ENCODE measurements around the gene DGKD.

The DGKD gene

DNA sequence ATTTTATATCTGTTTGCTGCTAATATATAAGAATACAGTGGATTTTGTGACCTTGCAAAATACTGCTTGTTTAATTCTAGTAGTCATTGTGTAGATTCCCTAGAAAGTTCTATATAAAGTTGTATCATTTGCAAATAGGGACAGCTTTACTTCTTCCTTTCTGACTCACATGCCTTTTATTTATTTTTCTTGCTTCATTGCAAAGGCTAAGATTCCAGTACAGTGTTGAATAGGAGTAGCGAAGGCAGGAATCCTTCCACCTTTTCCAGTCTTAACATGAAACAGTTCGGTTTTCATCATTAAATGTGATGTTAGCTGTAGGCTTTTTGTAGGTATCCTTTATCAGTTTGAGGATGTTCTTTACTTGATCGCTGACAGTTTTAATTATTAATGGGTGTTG lies 58.1 kb downstream of the DGKD start:
- Histone ChIP-seq H3K9me3 (ENCODE audit: insufficient read depth, low read length) (no peaks in the 10 kb centered on the region), H3K79me2 (ENCODE audit: insufficient read depth, low read length) (no peaks in the 10 kb centered on the region), H3K4me2 (ENCODE audit: low read depth, low read length, poor library complexity, severe bottlenecking) (no peak overlapping the region), H2AFZ (ENCODE audit: low read depth, low read length, severe bottlenecking) (no peak overlapping the region), H3K36me3 (ENCODE audit: low read length) (peaks cover 17% of the 10 kb centered on the region), H3K9ac (ENCODE audit: low read length) (no peak overlapping the region), H4K20me1 (ENCODE audit: low read depth, low read length) (no peaks in the 10 kb centered on the region), H3K4me3 (ENCODE audit: insufficient read depth, low read length, poor library complexity, severe bottlenecking) (no peak overlapping the region), H3K27me3 (ENCODE audit: low read length) (no peaks in the 10 kb centered on the region), H3K27ac (ENCODE audit: low read depth, low read length) (no peak overlapping the region), H3K9me2 (replicated peaks; ENCODE audit: insufficient read depth, low read length) (no peaks in the 10 kb centered on the region), H3F3A (ENCODE audit: insufficient read depth) (no peaks in the 10 kb centered on the region)
- TF ChIP-seq EZH2phosphoT487 (conservative IDR thresholded peaks at IDR 0.05; ENCODE audit: low read length) = no peak
- TF ChIP-seq, protein P1, sequence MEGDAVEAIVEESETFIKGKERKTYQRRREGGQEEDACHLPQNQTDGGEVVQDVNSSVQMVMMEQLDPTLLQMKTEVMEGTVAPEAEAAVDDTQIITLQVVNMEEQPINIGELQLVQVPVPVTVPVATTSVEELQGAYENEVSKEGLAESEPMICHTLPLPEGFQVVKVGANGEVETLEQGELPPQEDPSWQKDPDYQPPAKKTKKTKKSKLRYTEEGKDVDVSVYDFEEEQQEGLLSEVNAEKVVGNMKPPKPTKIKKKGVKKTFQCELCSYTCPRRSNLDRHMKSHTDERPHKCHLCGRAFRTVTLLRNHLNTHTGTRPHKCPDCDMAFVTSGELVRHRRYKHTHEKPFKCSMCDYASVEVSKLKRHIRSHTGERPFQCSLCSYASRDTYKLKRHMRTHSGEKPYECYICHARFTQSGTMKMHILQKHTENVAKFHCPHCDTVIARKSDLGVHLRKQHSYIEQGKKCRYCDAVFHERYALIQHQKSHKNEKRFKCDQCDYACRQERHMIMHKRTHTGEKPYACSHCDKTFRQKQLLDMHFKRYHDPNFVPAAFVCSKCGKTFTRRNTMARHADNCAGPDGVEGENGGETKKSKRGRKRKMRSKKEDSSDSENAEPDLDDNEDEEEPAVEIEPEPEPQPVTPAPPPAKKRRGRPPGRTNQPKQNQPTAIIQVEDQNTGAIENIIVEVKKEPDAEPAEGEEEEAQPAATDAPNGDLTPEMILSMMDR (IDR thresholded peaks at IDR 0.05; ENCODE audit: insufficient read depth, low read length, poor library complexity, severe bottlenecking) = no peak

DNA sequence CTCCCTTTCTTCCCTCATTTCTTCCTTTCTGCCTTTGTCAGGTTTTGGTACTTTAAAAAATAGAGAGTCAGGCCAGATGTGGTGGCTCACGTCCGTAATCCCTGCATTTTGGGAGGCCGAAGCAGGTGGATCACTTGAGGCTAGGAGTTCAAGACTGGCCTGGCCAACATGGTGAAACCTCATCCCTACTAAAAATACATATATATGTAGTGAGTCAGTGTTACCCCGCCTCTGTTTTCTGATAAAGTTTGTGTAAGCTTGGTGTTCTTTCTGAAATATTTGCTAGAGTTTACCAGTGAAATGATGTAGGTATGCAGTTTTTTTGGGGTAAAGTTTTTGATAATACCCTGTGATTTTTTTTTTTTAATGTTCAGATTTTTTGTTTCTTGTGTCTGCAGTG lies 58.8 kb downstream of the DGKD start:
- Histone ChIP-seq H3F3A (ENCODE audit: insufficient read depth) (peaks cover 4% of the 10 kb centered on the region), H3K27me3 (ENCODE audit: low read length) (no peaks in the 10 kb centered on the region), H3K9me2 (replicated peaks; ENCODE audit: insufficient read depth, low read length) (no peaks in the 10 kb centered on the region), H2AFZ (ENCODE audit: low read depth, low read length, severe bottlenecking) (no peak overlapping the region), H4K20me1 (ENCODE audit: low read depth, low read length) (no peaks in the 10 kb centered on the region), H3K4me3 (ENCODE audit: insufficient read depth, low read length, poor library complexity, severe bottlenecking) (no peak overlapping the region), H3K27ac (ENCODE audit: low read depth, low read length) (no peak overlapping the region), H3K9me3 (ENCODE audit: insufficient read depth, low read length) (no peaks in the 10 kb centered on the region), H3K36me3 (ENCODE audit: low read length) (peaks cover 17% of the 10 kb centered on the region), H3K4me2 (ENCODE audit: low read depth, low read length, poor library complexity, severe bottlenecking) (no peak overlapping the region), H3K79me2 (ENCODE audit: insufficient read depth, low read length) (no peaks in the 10 kb centered on the region), H3K9ac (ENCODE audit: low read length) (no peak overlapping the region)
- TF ChIP-seq, protein P1 (IDR thresholded peaks at IDR 0.05; ENCODE audit: insufficient read depth, low read length, poor library complexity, severe bottlenecking) = no peak
- TF ChIP-seq EZH2phosphoT487 (conservative IDR thresholded peaks at IDR 0.05; ENCODE audit: low read length) = no peak

DNA sequence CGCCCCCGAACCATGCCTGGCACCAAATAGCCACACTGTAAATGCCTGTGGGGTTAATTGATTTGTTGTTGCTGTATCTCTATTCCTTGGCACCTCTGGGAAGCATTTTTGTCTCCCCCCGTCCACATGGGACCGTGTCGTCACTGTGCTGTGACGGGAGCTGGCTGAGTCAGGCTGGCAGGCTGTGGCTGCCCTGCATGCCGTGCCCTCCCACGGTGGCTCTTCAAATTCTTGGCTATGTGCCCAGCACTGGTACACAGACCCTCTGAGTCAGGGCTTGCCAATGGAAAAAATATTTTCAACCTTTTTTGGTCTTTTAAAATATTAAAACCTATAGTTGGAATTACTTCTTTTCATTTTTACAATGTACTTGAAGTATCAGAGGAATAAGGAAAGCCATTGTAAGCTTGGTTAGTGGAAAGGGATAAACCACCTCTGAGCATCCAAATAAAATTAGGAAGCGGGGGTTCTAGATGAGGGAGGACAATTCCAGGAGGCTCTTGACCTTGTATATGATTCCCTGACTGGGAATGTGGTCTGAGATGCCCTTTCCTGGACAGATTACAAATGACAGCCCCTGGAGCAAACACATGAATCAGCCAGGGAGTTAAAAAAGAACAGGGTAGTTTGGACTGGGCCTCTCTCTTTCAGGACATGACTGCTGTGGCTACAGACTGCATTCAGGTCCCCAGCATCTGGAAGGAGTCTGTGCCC lies 59.4 kb downstream of the DGKD start:
- H3K27me3 ChIP-seq (ENCODE audit: low read length) = no peaks in the 10 kb centered on the region
- H3K4me3 ChIP-seq (ENCODE audit: insufficient read depth, low read length, poor library complexity, severe bottlenecking) = no peak overlapping the region
- no peaks in the 10 kb centered on the region for H3K79me2 ChIP-seq (ENCODE audit: insufficient read depth, low read length)
- H3K27ac ChIP-seq (ENCODE audit: low read depth, low read length) = no peak overlapping the region
- TF ChIP-seq EZH2phosphoT487 (conservative IDR thresholded peaks at IDR 0.05; ENCODE audit: low read length) = no peak
- TF ChIP-seq, protein P1 (IDR thresholded peaks at IDR 0.05; ENCODE audit: insufficient read depth, low read length, poor library complexity, severe bottlenecking) = no peak
- H3K36me3 ChIP-seq (ENCODE audit: low read length) = peaks cover 17% of the 10 kb centered on the region
- H2AFZ ChIP-seq (ENCODE audit: low read depth, low read length, severe bottlenecking) = no peak overlapping the region
- no peaks in the 10 kb centered on the region for H4K20me1 ChIP-seq (ENCODE audit: low read depth, low read length)
- no peaks in the 10 kb centered on the region for H3K9me2 ChIP-seq (replicated peaks; ENCODE audit: insufficient read depth, low read length)
- peaks cover 11% of the 10 kb centered on the region for H3F3A ChIP-seq (ENCODE audit: insufficient read depth)
- no peak overlapping the region for H3K4me2 ChIP-seq (ENCODE audit: low read depth, low read length, poor library complexity, severe bottlenecking)
- no peak overlapping the region for H3K9ac ChIP-seq (ENCODE audit: low read length)
- no peaks in the 10 kb centered on the region for H3K9me3 ChIP-seq (ENCODE audit: insufficient read depth, low read length)
